Psoas muscle (tissue), 8 donors: Measurements from ENCODE around the gene HABP4. TPM values are rescaled to one million over a fixed set of nuclear protein-coding genes. Genes with fewer than 3 reads are reported as not detected.
A peak's percentile ranks its signal among the peaks of the same experiment; 100 is the strongest.

Experiments
- ATAC-seq, 4 donors: fragments of 200-7000 bp; cut with Tn5 transposase; one replicate each; pipeline ENCODE4 v1.9.1; 2020; ENCODE audit warnings: moderate library complexity in 3 of 4, mild to moderate bottlenecking in 2 of 4
- DNase-seq, 2 donors: peaks; one replicate each; pipeline ENCODE4 v3.0.0-alpha.2; 2020
- H3K27ac ChIP-seq: fragments of 200-600 bp; one replicate; pipeline ENCODE4 v1.8.0; 2022
- H3K27me3 ChIP-seq, 3 donors: fragments of 200-600 bp in 1 of 3; one replicate each; pipeline versions ENCODE4 v1.6.1 to v1.8.0; 2013 to 2022; ENCODE audit warnings: low read length in 2 of 3, mild to moderate bottlenecking in 2 of 3, moderate library complexity in 1 of 3; ENCODE audit not compliant: insufficient read depth in 3 of 3
- H3K36me3 ChIP-seq, 2 donors: fragments of 200-600 bp in 1 of 2; one replicate each; pipeline versions ENCODE4 v1.6.1 to v1.8.0; 2013 to 2022; ENCODE audit warnings: low read depth in 1 of 2, mild to moderate bottlenecking in 1 of 2, moderate library complexity in 1 of 2; ENCODE audit not compliant: insufficient read depth in 1 of 2
- H3K4me1 ChIP-seq: fragments of 200-600 bp; one replicate; pipeline ENCODE4 v1.8.0; 2022
- H3K4me3 ChIP-seq: fragments of 200-600 bp; one replicate; pipeline ENCODE4 v1.8.0; 2022; ENCODE audit warnings: mild to moderate bottlenecking
- H3K9me3 ChIP-seq: fragments of 200-600 bp; one replicate; pipeline ENCODE4 v1.8.0; 2022
- CTCF ChIP-seq: fragments of 200-600 bp; IDR thresholded peaks from one replicate; pipeline ENCODE4 v1.8.0; 2022; ENCODE audit warnings: antibody characterized with exemption
- WGBS, 3 donors: extraction: QIAGEN DNeasy Blood & Tissue Kit; methylation state at CpG; one replicate each; pipeline versions ENCODE4 v1.1.6 to v1.1.7; 2013; 5-methylcytosine and 5-hydroxymethylcytosine counted together
- intact Hi-C, 2 donors: fragments of 100-400 bp; cut with DNase I; formaldehyde crosslinking; loops; one replicate each; pipeline versions ENCODE4 v1.11.0 to v1.14.2; 2022
- polyA plus RNA-seq, 3 donors: library from polyadenylated mRNA; stranded (reverse); fragments of 200-250 nt; gene quantifications; one replicate each; pipeline ENCODE4 v1.2.3, GENCODE V29; 2013
- total RNA-seq, 4 donors: library from RNA; stranded (reverse); fragmentation: NEBNext Ultra II Directional in 2 of 4; extraction: Animal tissue kit (Norgen Biotek cat#: 25700) in 2 of 4; gene quantifications; one replicate each; pipeline versions ENCODE4 v1.2.1 to v1.2.4, GENCODE V29; 2021 to 2023
- donor health status: healthy with polysubstance abuse.
- donor health status: DM: no; HTN: no; CAD: no; lungs with moderate emphysema.
- donor health status: Bipolar disorder and iron deficiency.
- donor health status: healthy.
- donor health status: DM: yes; HTN: yes; CAD: no.
- donor health status: DM: no; HTN: no; CAD: no.
- donor health status: DM: no; HTN: no; CAD: no.
- donor health status: DM: yes; HTN: yes; CAD: no.

Gene HABP4
- total and polyA plus RNA-seq, 7 donors = 6.4 to 14.4 (median 9.3) TPM

DNA sequence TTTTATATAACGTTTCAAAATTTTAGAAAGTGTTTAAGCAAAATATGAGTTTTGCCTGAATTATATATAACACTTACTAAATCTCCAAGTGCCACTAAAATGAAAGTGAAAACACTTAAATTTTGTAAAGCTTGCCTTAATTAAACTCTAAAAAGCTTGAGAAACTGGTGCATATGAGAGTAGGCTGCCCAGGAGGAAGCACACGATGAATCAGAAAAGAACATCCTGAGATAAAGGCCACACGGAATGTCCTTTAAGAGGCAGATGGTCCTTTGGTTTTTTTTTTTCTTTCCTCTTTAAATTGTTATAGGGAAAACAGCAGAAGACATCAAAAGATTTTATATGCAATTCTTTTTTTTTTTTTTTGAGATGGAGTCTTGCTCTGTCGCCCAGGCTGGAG, 60.3 kb downstream of the HABP4 start:
- intact Hi-C loops = no loop called here
- Histone ChIP-seq H3K27ac (no peak overlapping the region), H3K27me3 (no peaks in the 10 kb centered on the region), H3K36me3 (peaks cover 0 to 6% of the 10 kb centered on the region in 2 donors), H3K4me3 (no peak overlapping the region), H3K4me1 (no peaks in the 10 kb centered on the region), H3K9me3 (no peaks in the 10 kb centered on the region)
- no peak for TF ChIP-seq CTCF
- DNase-seq (no peak), ATAC-seq (no peak)
- WGBS, 3 donors = 81 to 83% (median 83%) methylated on average over 4 of the region's 4 CpGs

- peaks cover 0 to 6% of the 10 kb centered on the region in 2 donors for H3K36me3 ChIP-seq
- H3K4me1 ChIP-seq = no peaks in the 10 kb centered on the region
- 96 to 98% (median 97%) methylated on average over 3 of the region's 3 CpGs for WGBS, 3 donors
- no peak for TF ChIP-seq CTCF
- no peaks in the 10 kb centered on the region for H3K27me3 ChIP-seq
- H3K4me3 ChIP-seq = no peak overlapping the region
- intact Hi-C loops = no loop called here
- ATAC-seq (no peak), DNase-seq (no peak)
- no peak overlapping the region for H3K27ac ChIP-seq
- H3K9me3 ChIP-seq = no peaks in the 10 kb centered on the region
Observed at GRCh38 chr9:96512240-96512639, 62.3 kb downstream of the HABP4 start.

DNA sequence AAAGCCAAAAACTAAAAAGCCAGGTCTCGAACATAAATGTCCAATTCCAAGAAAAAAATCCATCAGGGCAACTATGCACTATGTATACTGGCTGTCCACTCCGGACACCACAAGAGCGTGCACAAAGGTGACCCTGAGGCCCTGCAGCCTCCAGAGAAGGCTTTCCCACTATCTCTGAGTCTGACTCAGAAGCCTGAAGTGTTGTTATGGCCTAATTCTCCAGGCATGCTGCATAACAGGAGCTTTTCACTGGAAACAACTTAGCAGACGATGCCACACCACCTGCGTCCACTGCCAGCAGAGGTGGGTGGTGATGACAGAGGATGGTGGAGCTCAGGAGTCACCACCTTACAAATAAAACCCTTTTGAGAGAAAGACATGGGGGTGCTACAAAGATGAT, 63.7 kb downstream of the HABP4 start:
- ATAC-seq = no peak
- no peak for TF ChIP-seq CTCF
- Histone ChIP-seq H3K4me3 (no peak overlapping the region), H3K36me3 (peaks cover 0 to 6% of the 10 kb centered on the region in 2 donors), H3K4me1 (no peaks in the 10 kb centered on the region), H3K27me3 (no peaks in the 10 kb centered on the region), H3K27ac (no peak overlapping the region), H3K9me3 (no peaks in the 10 kb centered on the region)
- WGBS, 3 donors = 94 to 98% (median 95%) methylated on average over 5 of the region's 5 CpGs
- DNase-seq = no peak
- intact Hi-C loops = loop anchor here in 1 of 2 donors (2.0 kb wide), 1 partner anchor 55 kb away; no protein-coding TSS in a partner anchor

- peak overlapping the region; percentile 15 for H3K27ac ChIP-seq
- no peak for TF ChIP-seq CTCF
- no peaks in the 10 kb centered on the region for H3K9me3 ChIP-seq
- 79 to 87% (median 82%) methylated on average over 9 of the region's 9 CpGs for WGBS, 3 donors
- intact Hi-C loops = loop anchor here in 1 of 2 donors (2.0 kb wide), 1 partner anchor 55 kb away; no protein-coding TSS in a partner anchor
- DNase-seq (no peak), ATAC-seq (peak in 2 of 4 donors; percentile 38 to 42)
- H3K4me1 ChIP-seq = no peaks in the 10 kb centered on the region
- H3K4me3 ChIP-seq = no peak overlapping the region
- peaks cover 0 to 6% of the 10 kb centered on the region in 2 donors for H3K36me3 ChIP-seq
- no peaks in the 10 kb centered on the region for H3K27me3 ChIP-seq
Observed at GRCh38 chr9:96514108-96514799, 64.3 kb downstream of the HABP4 start.
